Trophoblast cell (in vitro differentiated cells and primary cell): ENCODE data around the gene CR1.
"Not testable (repeated sequence)": the region's sequence is repeated elsewhere in the genome, so short reads cannot be mapped to it uniquely, and the experiment has no call there.

Experiments used
- DNase-seq, 2 donors: peaks; one replicate each; pipeline ENCODE4 v3.0.0-alpha.2; 2016
- H2AFZ ChIP-seq: 2 replicates; pipeline ENCODE4 v1.6.1; 2013; ENCODE audit warnings: low read length, moderate library complexity, mild to moderate bottlenecking; ENCODE audit not compliant: insufficient read depth, poor library complexity
- H2AK5ac ChIP-seq: 2 replicates; pipeline ENCODE4 v1.6.1; 2013; ENCODE audit warnings: mild to moderate bottlenecking, low read length
- H2BK120ac ChIP-seq: 2 replicates; pipeline ENCODE4 v1.6.1; 2013; ENCODE audit warnings: low read length, mild to moderate bottlenecking, moderate library complexity; ENCODE audit not compliant: insufficient read depth, poor library complexity
- H2BK12ac ChIP-seq: 2 replicates; pipeline ENCODE4 v1.6.1; 2013; ENCODE audit warnings: mild to moderate bottlenecking, low read length, moderate library complexity
- H2BK5ac ChIP-seq: 2 replicates; pipeline ENCODE4 v1.6.1; 2013; ENCODE audit warnings: low read length, low read depth, moderate library complexity, mild to moderate bottlenecking; ENCODE audit not compliant: poor library complexity
- H3K14ac ChIP-seq: 2 replicates; pipeline ENCODE4 v1.6.1; 2013; ENCODE audit warnings: mild to moderate bottlenecking, low read length
- H3K18ac ChIP-seq: 2 replicates; pipeline ENCODE4 v1.6.1; 2013; ENCODE audit warnings: mild to moderate bottlenecking, low read length
- H3K23ac ChIP-seq: 2 replicates; pipeline ENCODE4 v1.6.1; 2013; ENCODE audit warnings: low read length
- H3K27ac ChIP-seq: 2 replicates; pipeline ENCODE4 v1.5.1; 2013; ENCODE audit warnings: low read depth, mild to moderate bottlenecking, inconsistent platforms, low read length, moderate library complexity
- H3K27me3 ChIP-seq: 2 replicates; pipeline ENCODE4 v1.6.1; 2013; ENCODE audit warnings: inconsistent platforms, mild to moderate bottlenecking, low read length, moderate library complexity; ENCODE audit not compliant: insufficient read depth
- H3K36me3 ChIP-seq, 2 experiments: 1 replicate in 1 of 2; 2 replicates in 1 of 2; pipeline ENCODE4 v1.6.1; 2013; ENCODE audit warnings: low read length in 2 of 2, mild to moderate bottlenecking in 2 of 2, moderate library complexity in 1 of 2; ENCODE audit not compliant: insufficient read depth in 2 of 2, control insufficient read depth in 1 of 2
- H3K4ac ChIP-seq: 2 replicates; pipeline ENCODE4 v1.6.1; 2013; ENCODE audit warnings: low read depth, mild to moderate bottlenecking, low read length, moderate library complexity
- H3K4me1 ChIP-seq, 2 experiments: 1 replicate in 1 of 2; 2 replicates in 1 of 2; pipeline ENCODE4 v1.6.1; 2013; ENCODE audit warnings: low read length in 2 of 2, mild to moderate bottlenecking in 2 of 2, moderate library complexity in 1 of 2; ENCODE audit not compliant: insufficient read depth in 2 of 2, control insufficient read depth in 1 of 2
- H3K4me2 ChIP-seq: 2 replicates; pipeline ENCODE4 v1.6.1; 2013; ENCODE audit warnings: inconsistent platforms, mild to moderate bottlenecking, low read length, moderate library complexity
- H3K4me3 ChIP-seq: 2 replicates; pipeline ENCODE4 v1.5.1; 2013; ENCODE audit warnings: mild to moderate bottlenecking, low read depth, low read length, inconsistent platforms
- H3K79me1 ChIP-seq: one replicate; pipeline ENCODE4 v1.6.1; 2013; ENCODE audit warnings: low read length
- H3K79me2 ChIP-seq: 2 replicates; pipeline ENCODE4 v1.6.1; 2013; ENCODE audit warnings: low read length, mild to moderate bottlenecking; ENCODE audit not compliant: control insufficient read depth, insufficient read depth, poor library complexity
- H3K9ac ChIP-seq: 2 replicates; pipeline ENCODE4 v1.6.1; 2013; ENCODE audit warnings: mild to moderate bottlenecking, low read length
- H3K9me3 ChIP-seq: 2 replicates; pipeline ENCODE4 v1.6.1; 2013; ENCODE audit warnings: low read depth, mild to moderate bottlenecking, control low read depth, inconsistent platforms, low read length; ENCODE audit not compliant: insufficient read depth
- H4K12ac ChIP-seq: 2 replicates; pipeline ENCODE4 v1.6.1; 2013; ENCODE audit warnings: low read depth, mild to moderate bottlenecking, low read length, moderate library complexity
- H4K8ac ChIP-seq: 2 replicates; pipeline ENCODE4 v1.6.1; 2013; ENCODE audit warnings: low read depth, mild to moderate bottlenecking, low read length, moderate library complexity
- H4K91ac ChIP-seq: one replicate; pipeline ENCODE4 v1.6.1; 2013; ENCODE audit warnings: low read depth, mild to moderate bottlenecking, low read length, moderate library complexity
- WGBS: extraction: QIAGEN DNeasy Blood & Tissue Kit; methylation state at CpG from one replicate; pipeline ENCODE4 v1.1.7; 2013; ENCODE audit warnings: missing lambda C conversion rate; ENCODE audit not compliant: insufficient read length, insufficient coverage; ENCODE audit errors: extremely low coverage; 5-methylcytosine and 5-hydroxymethylcytosine counted together

Gene CR1

GRCh38 chr1:207520400-207521345 lies 24.7 kb downstream of the CR1 start:
- H4K91ac ChIP-seq, H3K27me3 ChIP-seq, H3K4ac ChIP-seq, H3K79me1 ChIP-seq, H2BK120ac ChIP-seq, H3K14ac ChIP-seq, H3K4me1 ChIP-seq, H3K36me3 ChIP-seq, H3K9me3 ChIP-seq, H2BK5ac ChIP-seq, H3K4me2 ChIP-seq, H3K23ac ChIP-seq, H3K27ac ChIP-seq, H2BK12ac ChIP-seq, H4K12ac ChIP-seq, H3K79me2 ChIP-seq, H2AFZ ChIP-seq, H3K9ac ChIP-seq, H4K8ac ChIP-seq, H3K18ac ChIP-seq, H3K4me3 ChIP-seq, H2AK5ac ChIP-seq: not testable (repeated sequence)
- DNase-seq, result peak in 1 of 2 donors; percentile 22
- WGBS, result no CpG with 5 or more reads among the region's 10 CpGs

GRCh38 chr1:207525239-207525638 lies 29.3 kb downstream of the CR1 start:
- H3K36me3 ChIP-seq, H4K91ac ChIP-seq, DNase-seq, H3K27me3 ChIP-seq, H3K4ac ChIP-seq, H3K79me2 ChIP-seq, H3K14ac ChIP-seq, H4K8ac ChIP-seq, H3K23ac ChIP-seq, H2AK5ac ChIP-seq, H3K4me1 ChIP-seq, H4K12ac ChIP-seq, H2BK12ac ChIP-seq, H2BK5ac ChIP-seq, H3K4me3 ChIP-seq, H3K18ac ChIP-seq, H2BK120ac ChIP-seq, H3K4me2 ChIP-seq, H3K9ac ChIP-seq, H3K27ac ChIP-seq, H2AFZ ChIP-seq, H3K79me1 ChIP-seq, H3K9me3 ChIP-seq: not testable (repeated sequence)
- WGBS, result no CpG with 5 or more reads among the region's 3 CpGs

- H3K27me3 ChIP-seq, H3K4me3 ChIP-seq, H2BK12ac ChIP-seq, H3K4me2 ChIP-seq, H3K36me3 ChIP-seq, H2BK5ac ChIP-seq, H3K79me1 ChIP-seq, H3K4me1 ChIP-seq, H4K12ac ChIP-seq, H3K27ac ChIP-seq, H2AK5ac ChIP-seq, H3K9ac ChIP-seq, H3K14ac ChIP-seq, H3K4ac ChIP-seq, H4K8ac ChIP-seq, H3K18ac ChIP-seq, H4K91ac ChIP-seq, H3K9me3 ChIP-seq, H3K23ac ChIP-seq, H2AFZ ChIP-seq, H3K79me2 ChIP-seq, H2BK120ac ChIP-seq, DNase-seq: not testable (repeated sequence)
- no CpG with 5 or more reads among the region's 1 CpG for WGBS
Observed at GRCh38 chr1:207528401-207528800, 32.4 kb downstream of the CR1 start.

GRCh38 chr1:207536263-207536662 lies 40.3 kb downstream of the CR1 start:
- WGBS, result no CpG with 5 or more reads among the region's 5 CpGs
- not testable (repeated sequence) for H4K12ac ChIP-seq, H3K9me3 ChIP-seq, H4K91ac ChIP-seq, H3K36me3 ChIP-seq, H2BK120ac ChIP-seq, H3K79me1 ChIP-seq, H3K4me1 ChIP-seq, H2BK12ac ChIP-seq, H3K79me2 ChIP-seq, H3K4ac ChIP-seq, H3K9ac ChIP-seq, H3K4me3 ChIP-seq, H3K4me2 ChIP-seq, DNase-seq, H2AK5ac ChIP-seq, H3K27ac ChIP-seq, H2AFZ ChIP-seq, H3K14ac ChIP-seq, H2BK5ac ChIP-seq, H3K18ac ChIP-seq, H4K8ac ChIP-seq, H3K27me3 ChIP-seq, H3K23ac ChIP-seq
